C1 segment of cervical spinal cord (tissue), 14 donors: ENCODE measurements around the gene PIK3CA.

ENCODE experiments used
- DNase-seq, 14 donors: peaks; one replicate each; lab custom pipeline; 2025; lab: John Stamatoyannopoulos, UW

The PIK3CA gene

GRCh38 chr3:179156775-179157174 lies 8.6 kb downstream of the PIK3CA start:
- no peak for DNase-seq

DNA sequence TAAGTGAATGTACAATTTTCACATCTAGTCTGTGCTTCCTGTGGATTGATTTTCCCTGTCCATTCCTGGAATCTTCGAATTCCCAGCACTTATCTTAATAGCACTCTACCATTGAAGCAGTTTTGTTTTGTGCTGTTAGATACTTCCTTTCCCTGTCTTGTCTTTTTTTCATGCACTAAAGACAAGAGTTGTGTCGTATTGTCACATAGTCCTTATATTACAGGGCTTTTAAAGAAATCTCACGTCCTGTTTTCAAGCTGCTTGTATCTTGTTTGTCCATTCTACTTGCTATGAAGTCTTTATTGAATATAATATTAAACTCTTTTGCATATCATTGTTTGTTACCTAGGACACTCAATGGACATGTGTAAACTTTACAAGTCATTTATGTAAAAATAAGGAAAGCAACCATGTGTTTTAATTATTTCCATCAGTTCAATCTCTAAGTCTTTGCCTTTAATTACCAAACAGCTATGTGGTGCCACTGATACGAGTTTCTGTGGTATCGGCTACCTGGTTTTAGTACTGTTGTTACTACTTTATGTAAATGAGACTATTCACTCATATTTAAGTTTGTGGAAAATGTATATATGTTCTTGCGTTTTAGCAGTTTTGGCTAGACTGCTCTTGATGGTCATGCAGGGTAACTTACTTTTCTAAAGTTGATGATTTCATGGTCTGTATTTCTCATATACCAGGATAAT lies 10.3 kb downstream of the PIK3CA start:
- DNase-seq, result no peak

GRCh38 chr3:179163503-179163902 lies 15.3 kb downstream of the PIK3CA start:
- no peak for DNase-seq

- DNase-seq, result no peak
Observed at GRCh38 chr3:179164857-179165256, 16.7 kb downstream of the PIK3CA start.

- no peak for DNase-seq
Observed at GRCh38 chr3:179166561-179167201, 18.5 kb downstream of the PIK3CA start.

DNA sequence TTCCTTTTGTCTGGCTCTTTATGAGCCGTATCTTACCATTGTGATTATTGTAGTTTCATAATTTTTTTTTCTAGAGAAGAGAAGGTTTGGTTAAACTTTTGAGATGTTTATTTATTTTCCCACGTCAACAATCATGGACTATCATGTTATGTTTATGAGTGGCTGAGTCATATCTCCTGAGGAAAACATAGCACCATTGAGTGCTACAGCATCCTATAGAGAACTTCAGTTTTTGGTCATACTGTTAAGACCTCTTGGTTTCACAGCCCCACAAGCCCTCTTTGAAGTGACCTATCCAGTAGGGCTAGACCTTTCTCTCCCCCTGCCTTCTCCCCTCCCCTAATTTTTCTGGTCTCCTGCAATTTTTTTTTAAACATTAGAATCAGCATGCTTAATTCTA lies 20.8 kb downstream of the PIK3CA start:
- DNase-seq, result no peak

- DNase-seq, result no peak
Observed at GRCh38 chr3:179172546-179172945, 24.4 kb downstream of the PIK3CA start.

GRCh38 chr3:179174316-179174715 lies 26.2 kb downstream of the PIK3CA start:
- no peak for DNase-seq

DNA sequence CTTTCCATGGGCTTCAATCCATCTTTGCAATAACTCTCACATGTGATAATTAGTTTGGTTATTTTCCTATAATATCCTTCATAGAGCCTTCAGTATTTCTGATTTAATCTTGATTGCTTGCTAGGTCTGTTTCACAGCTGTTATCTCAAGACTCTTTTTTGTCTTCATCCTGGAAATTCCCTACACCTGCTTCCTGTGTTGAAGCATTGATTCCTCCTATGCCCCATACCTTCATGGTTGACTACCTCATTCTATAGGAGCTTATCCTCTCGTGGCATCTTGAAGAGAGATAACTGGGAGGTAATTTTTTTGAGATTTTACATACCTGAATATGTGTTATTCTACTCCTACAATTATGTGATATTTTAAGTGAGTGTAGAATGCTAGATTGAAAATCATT lies 26.7 kb downstream of the PIK3CA start:
- no peak for DNase-seq

GRCh38 chr3:179175358-179175757 lies 27.2 kb downstream of the PIK3CA start:
- DNase-seq, result no peak

DNA sequence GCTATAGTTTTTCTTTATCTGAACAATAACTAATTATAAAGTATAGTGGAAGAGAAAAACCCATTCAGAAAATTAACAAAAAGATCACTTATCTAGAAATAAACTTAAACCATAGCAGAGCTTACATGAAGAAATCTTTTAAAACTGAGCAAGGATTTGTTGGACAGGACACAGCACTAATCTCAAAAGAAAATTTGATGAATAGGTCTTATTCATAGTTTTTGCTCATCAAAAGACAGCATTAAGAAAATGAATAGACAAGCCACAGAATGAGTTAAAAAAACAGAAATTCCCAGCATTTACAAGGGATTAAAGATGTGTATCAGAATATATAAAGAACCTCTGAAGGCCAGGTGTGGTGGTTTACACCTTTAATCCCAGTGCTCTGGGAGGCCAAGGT lies 29.5 kb downstream of the PIK3CA start:
- no peak for DNase-seq

GRCh38 chr3:179179256-179179655 lies 31.1 kb downstream of the PIK3CA start:
- no peak for DNase-seq

- DNase-seq, result no peak
Observed at GRCh38 chr3:179179979-179180759, 32.0 kb downstream of the PIK3CA start.

DNA sequence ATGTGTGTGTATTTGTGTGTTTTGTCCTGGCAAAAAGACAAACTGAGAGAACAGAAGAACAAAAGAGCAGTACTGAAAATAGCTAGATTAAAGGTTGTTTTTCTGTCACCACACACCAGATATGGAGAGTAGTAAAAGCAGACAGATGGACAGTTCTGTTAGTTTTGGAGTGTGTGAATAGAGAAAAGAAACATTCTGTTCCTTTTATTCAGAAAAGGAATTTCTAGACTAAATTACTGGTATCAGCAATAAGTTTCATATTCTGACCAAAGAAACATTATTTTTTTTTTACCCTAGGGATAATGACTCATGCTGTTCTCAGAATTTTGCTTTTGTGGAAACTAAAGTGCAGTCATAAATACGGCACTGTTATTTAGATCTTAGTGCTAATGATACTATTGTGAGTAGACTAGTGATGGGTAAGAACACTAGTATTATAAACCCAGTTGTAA lies 32.9 kb downstream of the PIK3CA start:
- no peak for DNase-seq

DNA sequence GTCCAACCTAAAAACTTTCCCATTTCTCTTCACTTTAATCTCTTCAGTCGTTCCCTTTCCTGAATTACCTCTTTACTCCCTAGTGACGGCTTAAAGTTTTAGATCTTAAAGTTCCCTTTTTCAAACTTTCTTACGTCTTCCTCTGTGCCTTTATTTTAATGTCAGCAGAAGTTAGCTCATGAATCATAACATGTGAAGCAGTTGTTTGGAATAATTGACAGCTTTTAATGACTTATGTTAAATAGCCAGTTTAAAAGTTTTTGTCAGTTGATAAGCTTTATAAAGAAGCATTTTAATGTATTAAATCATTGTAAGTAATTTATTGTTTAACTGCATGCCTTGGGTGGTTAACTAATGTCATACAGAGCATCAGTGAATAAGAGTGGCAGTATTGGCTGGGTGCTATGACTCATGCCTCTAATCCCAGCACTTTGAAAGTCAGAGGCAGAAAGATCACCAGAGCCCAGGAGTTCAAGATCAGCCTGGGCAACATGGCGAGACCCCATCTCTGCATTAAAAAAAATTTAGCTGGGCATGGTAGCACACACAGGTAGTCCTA lies 33.9 kb downstream of the PIK3CA start:
- DNase-seq, result no peak

DNA sequence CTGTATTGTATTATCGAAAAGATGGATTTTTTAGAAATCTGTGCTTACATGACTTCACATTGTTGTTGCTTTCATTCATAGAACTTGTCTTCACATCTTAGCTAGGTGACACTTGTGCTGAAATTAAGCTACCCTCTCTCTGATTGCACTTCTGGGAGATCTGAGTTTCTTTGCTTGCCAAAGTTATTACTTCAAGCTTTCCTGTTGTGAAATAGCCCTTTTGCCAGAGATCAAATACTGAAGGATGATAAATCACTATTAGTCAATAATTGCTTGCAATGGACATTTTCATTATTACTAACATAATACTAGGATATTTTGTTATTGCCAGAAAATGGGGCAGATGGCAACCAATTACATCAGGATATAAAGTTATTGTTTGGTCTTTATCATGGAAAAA lies 34.7 kb downstream of the PIK3CA start:
- DNase-seq, result no peak

DNA sequence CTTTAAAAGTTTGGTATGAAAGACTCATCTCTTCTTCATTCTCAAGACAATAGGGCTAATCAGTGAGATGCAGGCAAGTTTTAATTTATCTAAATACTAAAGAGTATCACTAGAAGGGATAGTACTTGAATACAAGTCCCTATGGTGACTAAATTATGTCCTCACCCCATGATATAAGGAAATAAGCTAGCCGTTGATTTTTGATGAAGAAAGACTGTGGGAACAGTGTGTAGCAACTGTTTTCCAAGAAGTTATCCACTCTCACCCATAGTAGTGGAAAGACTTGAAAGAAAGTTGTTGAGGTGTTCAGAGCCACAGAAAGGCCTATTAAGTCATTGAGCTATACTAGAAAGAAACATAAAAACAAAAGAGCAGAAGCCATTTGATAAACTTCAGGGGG lies 36.7 kb downstream of the PIK3CA start:
- DNase-seq, result no peak

GRCh38 chr3:179186426-179186825 lies 38.3 kb downstream of the PIK3CA start:
- no peak for DNase-seq

- no peak for DNase-seq
Observed at GRCh38 chr3:179189759-179190158, 41.6 kb downstream of the PIK3CA start.

DNA sequence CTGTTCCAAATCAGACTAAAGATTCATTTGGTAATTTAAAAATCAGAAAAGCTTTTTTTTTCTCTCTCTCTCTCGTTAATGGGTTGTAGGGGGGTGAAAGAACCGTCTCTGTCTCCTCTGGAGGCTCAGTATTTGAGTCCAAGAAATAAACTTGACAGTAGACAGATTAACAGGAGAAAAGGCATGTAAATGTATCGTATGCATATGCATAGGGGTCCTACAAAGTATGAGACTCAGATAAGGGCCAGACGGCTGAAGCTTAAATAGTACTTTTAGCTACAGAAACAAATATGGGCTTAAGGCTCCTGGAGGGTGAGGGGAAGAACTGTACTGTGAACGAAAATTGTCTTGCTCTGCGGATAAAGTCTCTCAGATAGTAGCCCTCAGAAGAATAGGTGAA lies 42.4 kb downstream of the PIK3CA start:
- no peak for DNase-seq

DNA sequence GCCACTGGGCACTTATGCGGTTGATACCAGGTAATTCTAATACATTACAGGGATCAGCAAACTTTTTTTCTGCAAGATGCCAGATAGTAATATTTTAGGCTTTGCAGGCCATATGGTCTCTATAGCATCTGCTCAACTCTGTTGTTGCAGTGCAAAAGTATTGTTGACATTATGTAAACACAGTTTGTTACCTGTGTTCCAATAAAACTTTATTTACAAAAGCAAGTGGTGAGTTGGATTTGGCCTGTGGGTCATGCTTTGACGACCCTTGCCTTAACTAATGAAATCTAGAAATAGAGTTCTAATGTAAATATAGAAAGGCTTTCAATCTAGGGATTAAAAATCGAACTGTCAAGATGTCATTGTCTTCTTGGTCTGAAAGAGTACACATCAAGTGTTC lies 44.4 kb downstream of the PIK3CA start:
- DNase-seq, result no peak

GRCh38 chr3:179194931-179195330 lies 46.8 kb downstream of the PIK3CA start:
- DNase-seq, result no peak
